Astrocyte of the cerebellum (primary cell): ENCODE measurements around the gene VSIG10L2.

Source experiments
- DNase-seq: peaks from one replicate; pipeline ENCODE4 v3.0.0-alpha.2; 2011; ENCODE audit warnings: low read depth
- H3K4me3 ChIP-seq: 2 replicates; pipeline ENCODE4 v1.5.1; 2011; ENCODE audit warnings: mild to moderate bottlenecking, low read depth, low read length, moderate library complexity
- in situ Hi-C: cut with HindIII; loops from 2 replicates; pipeline ENCODE4 v1.10.0; 2017; ENCODE audit warnings: low sequenced_read_pairs
- TF ChIP-seq, protein P1 (sequence below): IDR thresholded peaks from 2 replicates; pipeline ENCODE4 v1.5.1; 2012; ENCODE audit warnings: low read length, low read depth, moderate library complexity, mild to moderate bottlenecking; ENCODE audit errors: missing control alignments

VSIG10L2 gene

DNA sequence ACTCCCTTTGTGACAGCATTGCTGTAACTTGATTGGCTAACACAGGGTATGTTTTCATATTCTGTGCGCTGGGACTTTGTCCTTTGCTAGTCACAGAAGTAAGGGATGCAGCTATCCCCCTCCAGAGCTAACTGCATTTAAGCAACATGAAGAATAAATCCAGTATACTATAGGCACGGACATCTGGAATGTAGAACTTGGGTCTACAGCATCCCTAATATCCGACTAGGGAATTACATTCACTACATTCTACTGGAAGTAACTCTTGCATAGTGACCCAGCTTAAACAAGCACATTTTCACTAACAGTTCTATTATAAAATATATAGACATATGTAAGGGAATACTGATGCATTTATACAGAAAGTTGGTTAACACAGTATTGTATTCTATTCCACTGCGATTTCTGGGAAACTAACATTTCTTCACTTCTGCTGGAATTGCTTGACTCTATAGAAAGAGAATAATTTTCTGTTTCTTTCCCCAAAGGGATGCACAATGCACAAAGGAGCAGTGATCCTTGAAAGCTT is 13.1 kb downstream of the VSIG10L2 start:
- in situ Hi-C loops = no loop called here
- TF ChIP-seq, protein P1, sequence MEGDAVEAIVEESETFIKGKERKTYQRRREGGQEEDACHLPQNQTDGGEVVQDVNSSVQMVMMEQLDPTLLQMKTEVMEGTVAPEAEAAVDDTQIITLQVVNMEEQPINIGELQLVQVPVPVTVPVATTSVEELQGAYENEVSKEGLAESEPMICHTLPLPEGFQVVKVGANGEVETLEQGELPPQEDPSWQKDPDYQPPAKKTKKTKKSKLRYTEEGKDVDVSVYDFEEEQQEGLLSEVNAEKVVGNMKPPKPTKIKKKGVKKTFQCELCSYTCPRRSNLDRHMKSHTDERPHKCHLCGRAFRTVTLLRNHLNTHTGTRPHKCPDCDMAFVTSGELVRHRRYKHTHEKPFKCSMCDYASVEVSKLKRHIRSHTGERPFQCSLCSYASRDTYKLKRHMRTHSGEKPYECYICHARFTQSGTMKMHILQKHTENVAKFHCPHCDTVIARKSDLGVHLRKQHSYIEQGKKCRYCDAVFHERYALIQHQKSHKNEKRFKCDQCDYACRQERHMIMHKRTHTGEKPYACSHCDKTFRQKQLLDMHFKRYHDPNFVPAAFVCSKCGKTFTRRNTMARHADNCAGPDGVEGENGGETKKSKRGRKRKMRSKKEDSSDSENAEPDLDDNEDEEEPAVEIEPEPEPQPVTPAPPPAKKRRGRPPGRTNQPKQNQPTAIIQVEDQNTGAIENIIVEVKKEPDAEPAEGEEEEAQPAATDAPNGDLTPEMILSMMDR = no peak
- DNase-seq = no peak
- no peak overlapping the region for H3K4me3 ChIP-seq

DNA sequence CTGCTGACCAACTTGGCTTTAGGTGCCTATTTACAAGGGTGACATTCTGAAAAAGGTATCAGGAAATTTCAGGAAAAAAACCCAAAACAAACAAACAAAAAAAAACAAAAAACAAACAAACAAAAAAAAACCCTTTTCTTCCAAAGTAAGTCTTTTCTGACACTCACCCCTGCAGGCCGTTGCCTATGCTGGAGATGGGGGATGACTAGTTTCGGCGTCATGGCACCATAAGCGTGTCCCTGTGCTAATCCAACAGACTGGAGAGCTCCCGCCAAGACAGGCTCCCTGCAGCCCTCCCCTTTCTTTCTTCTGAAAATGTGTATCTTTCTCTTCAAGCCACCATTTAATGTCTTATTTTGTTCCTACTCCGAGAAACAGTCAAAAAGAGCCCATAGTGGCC is 13.7 kb downstream of the VSIG10L2 start:
- no peak overlapping the region for H3K4me3 ChIP-seq
- no peak for DNase-seq
- in situ Hi-C loops = no loop called here
- TF ChIP-seq, protein P1 = no peak

DNA sequence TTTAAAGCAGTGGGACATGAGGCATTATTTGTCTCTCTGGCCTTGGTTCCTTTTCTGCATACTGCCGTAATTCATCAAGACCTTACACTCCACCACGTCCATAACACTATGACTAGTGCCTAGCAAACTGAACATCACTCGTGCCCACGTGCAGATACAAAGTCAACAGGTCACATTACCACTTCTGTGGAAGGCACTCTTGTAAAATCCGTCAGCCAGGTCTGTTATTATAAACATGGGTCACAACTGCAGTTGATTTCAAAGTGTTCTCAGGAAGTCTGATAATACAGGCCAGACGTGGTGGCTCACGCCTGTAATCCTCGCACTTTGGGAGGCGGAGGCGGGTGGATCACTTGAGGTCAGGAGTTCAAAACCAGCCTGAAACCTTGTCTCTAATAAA is 14.1 kb downstream of the VSIG10L2 start:
- H3K4me3 ChIP-seq = no peak overlapping the region
- in situ Hi-C loops = no loop called here
- no peak for DNase-seq
- TF ChIP-seq, protein P1 = no peak

DNA sequence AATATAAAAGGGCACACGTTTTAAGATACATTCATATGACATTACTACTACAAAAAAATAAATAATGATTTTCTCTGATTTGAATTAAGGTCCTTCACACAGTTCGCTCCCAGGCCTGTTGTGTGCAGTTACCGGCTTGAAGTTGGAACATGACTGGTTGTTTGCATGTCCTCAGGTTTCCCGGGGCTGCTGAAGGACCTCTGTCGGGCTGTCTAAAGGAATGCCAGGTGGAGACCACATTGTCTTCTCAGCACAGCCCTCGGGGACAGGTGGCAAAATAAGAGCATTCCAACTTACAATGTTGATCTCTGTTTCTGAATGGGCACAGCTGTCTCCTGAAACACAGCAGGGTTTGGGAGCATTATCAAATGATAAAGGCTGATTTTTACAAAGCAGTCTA is 14.9 kb downstream of the VSIG10L2 start:
- in situ Hi-C loops = no loop called here
- TF ChIP-seq, protein P1 = no peak
- H3K4me3 ChIP-seq = no peak overlapping the region
- no peak for DNase-seq

DNA sequence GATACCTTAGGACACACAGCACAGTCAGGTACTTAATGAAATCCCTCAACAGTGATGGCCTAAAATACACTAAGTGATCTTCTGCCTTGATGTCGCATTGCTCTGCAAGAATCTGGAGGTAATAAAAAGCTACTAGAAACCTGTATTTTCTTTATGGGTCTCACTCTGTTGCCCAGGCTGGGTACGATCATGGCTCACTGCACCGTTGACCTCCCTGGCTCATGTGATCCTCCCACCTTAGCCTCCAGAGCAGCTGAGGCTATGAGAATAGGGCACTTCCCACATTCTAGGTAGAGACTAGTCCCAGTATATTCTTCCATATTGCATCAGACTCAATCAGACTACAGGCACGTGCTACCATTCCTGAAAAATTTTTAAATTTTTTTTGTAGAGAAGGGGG is 21.7 kb downstream of the VSIG10L2 start:
- in situ Hi-C loops = no loop called here
- no peak for DNase-seq
- H3K4me3 ChIP-seq = no peak overlapping the region
- TF ChIP-seq, protein P1 = no peak

DNA sequence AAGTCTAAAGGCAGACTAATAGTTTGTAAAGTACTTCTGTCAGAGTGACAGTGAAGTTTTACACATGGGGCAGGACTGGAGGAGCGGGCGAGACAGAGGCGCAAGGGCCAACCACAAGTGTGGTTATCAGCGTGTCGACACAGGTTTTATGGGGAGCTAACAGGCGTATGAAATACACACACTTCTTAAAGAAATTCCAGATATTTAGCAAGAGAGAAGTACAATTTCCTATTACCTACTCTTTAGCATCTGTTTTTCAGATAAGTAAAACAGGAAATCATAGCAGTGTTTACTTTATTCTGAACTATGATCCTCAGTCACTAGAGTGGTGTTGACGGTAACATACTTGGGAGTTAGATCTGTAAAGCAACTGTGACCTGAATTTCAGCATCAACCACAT is 22.5 kb downstream of the VSIG10L2 start:
- no peak overlapping the region for H3K4me3 ChIP-seq
- DNase-seq = no peak
- in situ Hi-C loops = no loop called here

More for the DNA sequence above, 22.5 kb downstream of the VSIG10L2 start:
- TF ChIP-seq, protein P1 = no peak
